ENCODE results near the gene ENDOV. TPM values are rescaled to one million over a fixed set of nuclear protein-coding genes. Genes with fewer than 3 reads are reported as not detected.

ENDOV gene
- total RNA-seq, 1 donor, result 13.4 TPM

DNA sequence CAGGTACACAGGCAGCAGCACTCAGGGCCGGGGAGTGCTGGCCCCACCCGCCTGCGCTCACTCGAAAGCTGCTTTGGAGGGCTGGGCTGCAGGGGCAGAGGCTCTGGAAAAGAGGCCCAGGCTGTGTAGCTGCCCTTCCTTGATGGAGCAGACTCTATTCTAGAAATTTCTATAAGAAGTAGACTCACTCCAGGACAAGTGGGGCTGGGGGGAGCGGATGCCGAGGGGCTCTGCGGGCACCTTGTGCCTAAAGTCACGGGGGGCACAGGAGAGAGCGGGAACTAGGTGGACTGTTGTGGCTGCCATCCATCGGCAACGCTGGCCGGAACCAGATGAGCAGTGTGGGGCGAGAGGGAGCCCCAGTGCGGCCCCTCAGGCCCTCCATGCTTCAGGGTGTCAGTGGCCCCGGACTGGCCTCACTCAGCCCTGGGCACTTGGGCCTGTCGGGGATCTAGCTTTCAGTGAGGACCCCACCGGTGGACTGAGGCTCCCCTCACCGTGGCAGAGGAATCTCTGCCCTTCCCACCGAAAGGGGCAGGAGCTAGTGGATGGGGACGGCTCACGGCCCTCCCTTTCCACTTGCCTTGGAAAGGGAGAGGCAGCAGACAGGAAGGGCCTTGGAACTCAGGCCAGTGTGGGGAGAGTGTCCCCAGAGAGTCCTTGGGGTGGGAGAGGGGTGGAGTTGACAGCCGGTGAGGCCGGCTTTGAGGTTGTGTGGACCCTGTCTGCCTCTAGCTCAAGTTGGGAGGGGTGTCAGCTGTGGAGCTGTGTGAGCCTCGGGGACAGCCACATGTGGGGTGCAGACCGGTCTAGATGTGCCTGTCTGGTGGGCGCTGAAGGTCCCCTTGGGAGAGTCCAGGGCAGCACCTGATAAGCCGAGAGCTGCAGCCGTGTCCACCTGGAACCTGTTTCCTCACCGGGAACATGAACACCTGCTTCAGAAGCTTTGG lies 16.6 kb downstream of the ENDOV start:
- no peak for DNase-seq (ENCODE audit: low read depth)
- TF ChIP-seq, protein P1, sequence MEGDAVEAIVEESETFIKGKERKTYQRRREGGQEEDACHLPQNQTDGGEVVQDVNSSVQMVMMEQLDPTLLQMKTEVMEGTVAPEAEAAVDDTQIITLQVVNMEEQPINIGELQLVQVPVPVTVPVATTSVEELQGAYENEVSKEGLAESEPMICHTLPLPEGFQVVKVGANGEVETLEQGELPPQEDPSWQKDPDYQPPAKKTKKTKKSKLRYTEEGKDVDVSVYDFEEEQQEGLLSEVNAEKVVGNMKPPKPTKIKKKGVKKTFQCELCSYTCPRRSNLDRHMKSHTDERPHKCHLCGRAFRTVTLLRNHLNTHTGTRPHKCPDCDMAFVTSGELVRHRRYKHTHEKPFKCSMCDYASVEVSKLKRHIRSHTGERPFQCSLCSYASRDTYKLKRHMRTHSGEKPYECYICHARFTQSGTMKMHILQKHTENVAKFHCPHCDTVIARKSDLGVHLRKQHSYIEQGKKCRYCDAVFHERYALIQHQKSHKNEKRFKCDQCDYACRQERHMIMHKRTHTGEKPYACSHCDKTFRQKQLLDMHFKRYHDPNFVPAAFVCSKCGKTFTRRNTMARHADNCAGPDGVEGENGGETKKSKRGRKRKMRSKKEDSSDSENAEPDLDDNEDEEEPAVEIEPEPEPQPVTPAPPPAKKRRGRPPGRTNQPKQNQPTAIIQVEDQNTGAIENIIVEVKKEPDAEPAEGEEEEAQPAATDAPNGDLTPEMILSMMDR (IDR thresholded peaks at IDR 0.05; ENCODE audit: insufficient read depth, low read depth, low read length), result no peak

DNA sequence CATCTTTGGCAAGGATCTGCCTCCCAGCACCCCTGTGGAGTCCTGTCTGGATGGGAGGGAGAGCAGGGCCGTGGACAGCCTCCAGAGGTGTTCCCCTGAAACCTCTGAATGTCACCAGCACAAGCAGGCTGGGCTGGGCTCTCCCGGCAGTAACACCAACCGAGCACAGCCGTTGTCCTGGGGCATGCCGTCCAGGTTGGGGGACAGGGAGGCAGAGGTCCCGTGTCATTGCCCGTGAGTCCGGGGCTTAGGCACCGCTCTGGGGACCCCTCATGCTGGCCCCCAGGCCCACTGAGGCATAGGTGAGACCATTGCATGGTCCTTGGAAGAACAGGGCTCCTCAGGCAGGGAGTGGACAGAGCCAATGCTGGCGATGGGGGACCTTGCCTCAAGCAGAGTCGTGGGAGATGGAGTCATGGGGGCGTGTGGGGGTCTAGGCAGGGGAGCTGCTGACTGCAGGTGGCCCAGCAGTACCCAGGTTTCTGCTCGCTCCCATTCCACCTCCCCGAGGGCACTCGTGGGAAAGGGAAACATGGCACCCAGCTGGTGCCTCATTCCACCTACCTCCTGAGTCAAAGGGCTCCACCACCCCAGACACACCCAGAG lies 17.5 kb downstream of the ENDOV start:
- no peak for DNase-seq (ENCODE audit: low read depth)
- TF ChIP-seq, protein P1 (IDR thresholded peaks at IDR 0.05; ENCODE audit: insufficient read depth, low read depth, low read length), result no peak
- H3K4me3 ChIP-seq (ENCODE audit: low read depth, low read length), result no peak overlapping the region

More for the DNA sequence above, 16.6 kb downstream of the ENDOV start:
- H3K4me3 ChIP-seq (ENCODE audit: low read depth, low read length), result no peak overlapping the region

DNA sequence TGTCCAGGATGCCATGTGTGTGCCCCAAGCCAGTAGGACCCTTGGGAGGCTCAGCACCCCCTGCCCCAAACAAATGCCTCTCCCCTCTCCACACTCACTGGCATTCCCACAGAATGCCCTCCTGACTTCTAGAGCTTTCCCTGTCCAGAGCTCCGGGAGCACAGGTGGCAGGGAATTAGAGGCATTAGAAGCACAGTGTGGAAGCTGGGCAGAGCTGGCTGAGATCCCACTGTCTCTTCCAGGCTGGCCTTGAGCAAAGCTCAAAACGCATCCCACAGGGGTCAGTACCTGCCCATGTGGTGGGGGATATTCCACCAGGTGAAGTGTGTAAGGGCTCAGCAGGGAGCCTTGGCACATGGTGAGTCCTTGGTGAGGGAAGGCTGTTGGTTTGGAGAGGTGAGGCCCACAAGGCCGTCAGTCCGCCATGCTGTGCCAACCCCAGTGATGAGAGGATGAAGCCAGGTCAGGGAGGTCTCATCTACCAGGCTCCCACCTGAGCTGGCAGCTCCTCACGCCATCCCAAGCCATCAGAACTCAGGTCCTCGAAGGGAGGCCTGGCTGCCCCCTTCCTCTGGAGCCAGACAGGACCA lies 18.1 kb downstream of the ENDOV start:
- H3K4me3 ChIP-seq (ENCODE audit: low read depth, low read length), result no peak overlapping the region
- TF ChIP-seq, protein P1 (IDR thresholded peaks at IDR 0.05; ENCODE audit: insufficient read depth, low read depth, low read length), result no peak
- no peak for DNase-seq (ENCODE audit: low read depth)

DNA sequence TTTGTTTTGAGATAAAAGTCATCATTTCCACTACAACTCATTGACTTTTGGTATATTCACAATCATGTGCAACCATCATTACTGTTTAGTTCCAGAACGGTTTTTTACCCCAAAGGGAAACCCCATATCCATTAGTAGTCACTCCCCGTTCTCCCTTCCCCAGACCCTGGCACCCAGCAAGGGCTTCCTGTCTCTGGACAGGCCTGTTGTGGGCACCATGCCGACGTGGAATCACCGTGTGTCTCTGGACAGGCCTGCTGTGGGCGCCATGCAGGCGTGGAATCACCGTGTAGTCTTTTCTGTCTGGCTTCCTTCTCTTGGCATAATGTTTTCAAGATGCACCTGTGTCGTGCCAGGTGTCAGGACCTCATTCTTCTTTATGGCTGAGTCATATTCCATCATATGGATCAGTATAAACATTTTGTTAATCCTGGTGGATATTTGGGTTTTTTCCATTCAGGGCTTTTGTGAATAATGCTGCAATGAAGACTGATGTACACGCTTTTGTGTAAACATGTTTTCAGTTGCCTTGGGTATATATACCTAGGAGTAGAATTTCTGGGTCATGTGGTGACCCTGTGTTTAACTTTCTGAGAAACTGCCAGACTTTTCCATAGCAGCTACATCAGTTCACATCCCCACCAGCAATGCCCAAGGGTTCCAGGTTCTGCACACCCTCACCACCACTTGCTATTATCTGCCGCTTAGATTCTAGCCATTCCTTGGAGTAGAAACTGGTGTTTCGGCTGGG lies 19.1 kb downstream of the ENDOV start:
- H3K4me3 ChIP-seq (ENCODE audit: low read depth, low read length), result no peak overlapping the region
- DNase-seq (ENCODE audit: low read depth), result no peak
- TF ChIP-seq, protein P1 (IDR thresholded peaks at IDR 0.05; ENCODE audit: insufficient read depth, low read depth, low read length), result no peak

DNA sequence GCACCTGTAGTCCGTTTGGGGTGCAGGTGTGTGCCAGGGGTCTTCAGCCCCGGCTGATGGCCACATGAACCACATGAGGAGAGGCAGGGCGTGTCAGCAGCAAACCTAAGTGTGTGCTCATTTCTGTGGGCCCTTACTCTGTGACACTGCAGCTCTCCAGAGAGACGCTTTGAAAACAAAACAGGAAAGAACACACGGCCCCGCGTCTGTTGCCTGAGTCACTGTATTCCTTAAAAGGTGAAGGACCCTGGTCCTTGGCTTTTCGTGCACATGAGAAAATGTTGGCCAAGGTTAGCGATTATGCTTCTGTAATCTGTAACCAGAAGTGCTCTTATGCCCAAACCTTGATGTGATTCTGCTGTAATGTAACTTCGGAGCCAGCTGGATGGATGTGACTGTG lies 22.6 kb downstream of the ENDOV start:
- TF ChIP-seq, protein P1 (IDR thresholded peaks at IDR 0.05; ENCODE audit: insufficient read depth, low read depth, low read length), result no peak
- H3K4me3 ChIP-seq (ENCODE audit: low read depth, low read length), result no peak overlapping the region
- DNase-seq (ENCODE audit: low read depth), result no peak

DNA sequence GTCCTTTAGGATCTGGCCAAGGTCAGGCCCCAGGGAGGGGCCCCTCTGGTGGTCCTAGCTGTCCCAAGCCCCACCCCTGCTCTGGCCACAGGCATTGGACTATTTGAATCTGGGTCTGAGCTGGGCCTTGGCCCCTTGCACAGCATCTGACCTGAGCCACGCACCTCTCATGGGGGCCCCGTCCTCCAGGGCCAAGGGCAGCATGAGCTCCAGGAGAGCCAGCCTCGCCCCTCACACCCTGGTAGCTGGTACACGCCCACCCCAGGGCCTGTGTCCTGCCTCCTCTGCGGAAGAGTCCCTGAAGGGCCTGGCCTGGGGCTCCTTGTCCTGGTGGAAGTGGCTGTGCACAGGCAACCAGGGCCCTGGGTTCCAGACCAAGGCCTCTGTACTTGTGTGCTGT lies 23.8 kb downstream of the ENDOV start:
- TF ChIP-seq, protein P1 (IDR thresholded peaks at IDR 0.05; ENCODE audit: insufficient read depth, low read depth, low read length), result no peak
- no peak overlapping the region for H3K4me3 ChIP-seq (ENCODE audit: low read depth, low read length)
- no peak for DNase-seq (ENCODE audit: low read depth)
